Left forelimb (tissue), 1 donor: ENCODE data around the gene HSF5.
"Not testable (repeated sequence)": the region's sequence is repeated elsewhere in the genome, so short reads cannot be mapped to it uniquely, and the experiment has no call there.

Source experiments
- DNase-seq: peaks from one replicate; pipeline ENCODE4 v3.0.0-alpha.2; 2018; ENCODE audit warnings: low spot score

HSF5 gene

GRCh38 chr17:58412961-58413586 lies 75.1 kb downstream of the HSF5 start:
- DNase-seq: no peak

- no peak for DNase-seq
Observed at GRCh38 chr17:58412064-58412703, 76.0 kb downstream of the HSF5 start.

- DNase-seq: no peak
Observed at GRCh38 chr17:58411408-58411894, 76.8 kb downstream of the HSF5 start.

- DNase-seq: no peak
Observed at GRCh38 chr17:58410714-58411407, 77.3 kb downstream of the HSF5 start.

- no peak for DNase-seq
Observed at GRCh38 chr17:58409432-58409831, 78.8 kb downstream of the HSF5 start.

- no peak for DNase-seq
Observed at GRCh38 chr17:58403311-58403710, 84.9 kb downstream of the HSF5 start.

GRCh38 chr17:58402679-58403078 lies 85.5 kb downstream of the HSF5 start:
- no peak for DNase-seq

GRCh38 chr17:58402047-58402446 lies 86.2 kb downstream of the HSF5 start:
- DNase-seq: no peak

GRCh38 chr17:58401287-58401686 lies 86.9 kb downstream of the HSF5 start:
- no peak for DNase-seq

GRCh38 chr17:58400826-58401225 lies 87.4 kb downstream of the HSF5 start:
- DNase-seq: no peak

- no peak for DNase-seq
Observed at GRCh38 chr17:58399974-58400373, 88.2 kb downstream of the HSF5 start.

GRCh38 chr17:58398574-58399266 lies 89.5 kb downstream of the HSF5 start:
- no peak for DNase-seq

GRCh38 chr17:58397421-58397820 lies 90.8 kb downstream of the HSF5 start:
- DNase-seq: not testable (repeated sequence)

GRCh38 chr17:58396173-58396572 lies 92.0 kb downstream of the HSF5 start:
- no peak for DNase-seq

GRCh38 chr17:58394534-58395223 lies 93.5 kb downstream of the HSF5 start:
- DNase-seq: no peak

- no peak for DNase-seq
Observed at GRCh38 chr17:58391302-58391984, 96.8 kb downstream of the HSF5 start.

GRCh38 chr17:58390884-58391283 lies 97.3 kb downstream of the HSF5 start:
- no peak for DNase-seq

- no peak for DNase-seq
Observed at GRCh38 chr17:58388302-58389190, 99.7 kb downstream of the HSF5 start.

GRCh38 chr17:58387834-58388233 lies 100.4 kb downstream of the HSF5 start:
- DNase-seq: no peak

- no peak for DNase-seq
Observed at GRCh38 chr17:58386708-58387107, 101.5 kb downstream of the HSF5 start.
